GM18909 (cell line): ENCODE results near the gene MC5R.

Source experiments
- ATAC-seq: cut with Tn5 transposase; IDR thresholded peaks from one replicate; pipeline ENCODE4 v1.9.1; 2021; ENCODE audit warnings: mild to moderate bottlenecking; ENCODE audit not compliant: unreplicated experiment, poor library complexity

The MC5R gene

DNA sequence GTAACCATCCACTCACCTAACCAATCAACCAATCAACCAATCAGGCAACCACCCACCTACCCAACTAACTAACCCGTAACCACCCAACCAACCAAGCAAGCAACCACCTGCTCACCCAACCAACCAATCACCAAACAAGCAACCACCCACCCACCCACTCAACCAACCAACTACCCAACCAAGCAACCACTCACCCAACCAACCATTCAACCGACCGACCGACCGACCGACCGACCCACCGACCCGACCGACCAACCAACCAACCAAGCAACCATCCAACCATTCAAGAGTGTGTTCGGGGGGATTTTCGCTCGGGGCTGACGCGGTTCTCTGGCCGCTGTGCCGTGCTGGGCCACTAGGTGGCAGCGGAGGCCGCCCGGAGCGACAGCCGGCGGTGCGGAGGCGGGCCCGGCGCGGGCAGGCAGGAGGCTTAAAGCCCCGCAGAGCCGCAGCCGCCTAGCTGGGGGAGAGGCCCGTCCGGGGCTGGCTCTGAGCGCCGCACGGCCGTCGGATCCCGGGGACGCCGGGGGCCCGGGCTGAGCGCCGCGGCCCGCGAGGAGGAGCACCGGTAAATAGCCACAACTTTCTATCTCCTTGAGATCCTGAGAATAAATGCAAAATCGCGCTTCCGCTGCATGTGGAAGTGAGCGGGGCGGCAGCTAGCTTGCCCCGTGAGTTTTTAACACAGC, at the start of gene MC5R:
Gene MC5R, plus strand, starts transcription at position 443 of the 689 bp plus-strand sequence. CDS start 1,617 bp downstream, outside the sequence.
- ATAC-seq: peak; percentile 91

DNA sequence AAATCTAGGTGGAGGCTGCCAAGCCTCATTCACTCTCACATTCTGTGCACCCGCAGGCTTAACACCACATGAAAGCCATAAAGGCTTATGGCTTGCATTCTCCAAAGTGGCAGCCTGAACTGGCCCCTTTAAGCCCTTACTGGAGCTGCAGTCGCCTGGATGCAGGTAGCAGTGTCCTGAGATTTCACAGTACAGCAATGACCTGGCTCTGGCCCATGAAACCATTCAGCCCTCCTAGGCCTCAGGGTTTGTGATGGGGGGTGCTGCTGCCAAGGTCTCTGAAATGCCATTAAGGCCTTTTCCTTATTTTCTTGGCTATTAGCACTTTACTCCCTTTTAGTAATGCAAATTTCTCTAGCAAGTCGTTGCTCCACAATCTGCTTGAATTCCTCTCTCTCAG, 48.9 kb upstream of the MC5R start:
- ATAC-seq: no peak

DNA sequence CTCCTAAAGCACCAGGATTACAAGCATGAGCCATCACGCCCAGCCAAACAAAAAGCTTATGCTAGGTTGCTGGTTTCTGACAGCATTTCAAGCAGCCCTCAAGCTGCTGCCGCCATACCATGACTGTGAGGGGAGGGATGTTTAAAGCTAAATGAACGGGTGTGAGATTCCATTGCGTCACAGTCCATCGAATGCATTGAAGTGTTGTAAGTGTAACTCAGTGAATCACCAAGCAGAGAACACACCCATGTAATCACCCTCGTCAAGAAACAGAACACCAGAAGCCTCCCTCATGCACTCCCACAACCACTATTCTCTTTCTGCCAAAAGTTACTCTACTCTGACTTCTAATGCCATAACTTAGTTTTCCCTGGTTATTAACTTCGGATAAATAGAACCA, 32.8 kb upstream of the MC5R start:
- no peak for ATAC-seq

DNA sequence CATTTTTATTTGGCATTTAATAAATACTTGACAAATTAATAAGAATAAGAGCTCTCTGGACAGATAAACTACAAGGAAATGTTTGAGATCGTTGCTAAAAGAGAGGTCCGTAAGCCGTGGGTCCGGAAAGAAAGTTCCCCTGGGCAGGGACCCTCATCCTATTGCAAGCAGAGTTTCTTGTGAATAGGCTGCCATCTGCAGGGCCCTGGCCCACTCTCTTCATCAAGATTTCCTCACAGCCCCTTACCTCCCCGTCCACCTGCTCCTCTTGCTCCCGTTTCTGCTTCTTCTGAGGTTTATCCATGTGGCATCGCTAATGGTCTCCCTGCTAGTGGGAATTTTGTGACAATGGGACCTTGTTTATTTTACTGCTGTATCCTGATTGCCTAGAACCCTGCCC, 30.1 kb upstream of the MC5R start:
- ATAC-seq: no peak

DNA sequence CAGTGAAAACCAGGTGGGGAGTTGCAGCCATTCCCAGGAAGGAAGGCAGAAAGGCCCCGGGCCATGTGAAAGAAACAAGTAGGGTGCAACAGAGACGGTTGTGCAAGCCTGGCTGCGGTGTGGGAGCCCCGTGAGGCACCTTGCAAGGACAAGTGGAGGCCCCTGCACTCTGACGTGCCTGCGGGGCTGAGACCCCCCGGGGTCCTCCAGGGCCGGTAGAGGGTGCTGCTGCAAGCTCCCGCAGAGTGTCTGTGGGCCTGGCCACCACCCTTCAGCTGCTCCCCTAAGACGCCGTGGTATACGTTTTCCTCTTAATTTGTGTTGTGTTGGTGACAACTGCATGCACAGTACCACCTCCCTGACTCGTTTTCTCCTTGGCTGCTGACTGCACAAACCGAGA, 27.4 kb upstream of the MC5R start:
- no peak for ATAC-seq

DNA sequence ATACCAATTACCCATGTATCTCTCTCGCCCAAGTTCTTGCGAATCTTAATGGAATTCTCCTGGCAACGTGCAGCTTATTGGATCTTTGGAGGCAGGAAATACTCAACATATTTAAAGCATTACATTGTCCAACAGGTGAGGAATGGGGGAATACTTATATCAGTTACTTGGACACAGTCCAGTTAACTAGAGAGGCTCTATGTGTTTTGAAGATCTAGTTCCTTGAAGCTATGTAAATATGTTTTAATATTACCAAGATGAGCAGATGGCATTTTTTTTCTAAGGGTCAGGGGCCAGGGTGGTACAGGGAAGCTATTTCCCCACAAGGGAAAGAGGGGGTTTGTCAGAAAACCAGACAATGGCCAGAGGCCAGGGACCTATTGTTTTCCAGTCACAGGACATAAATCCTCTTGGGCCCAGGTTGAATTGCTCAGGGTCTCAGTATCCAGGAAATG, 26.8 kb upstream of the MC5R start:
- no peak for ATAC-seq

DNA sequence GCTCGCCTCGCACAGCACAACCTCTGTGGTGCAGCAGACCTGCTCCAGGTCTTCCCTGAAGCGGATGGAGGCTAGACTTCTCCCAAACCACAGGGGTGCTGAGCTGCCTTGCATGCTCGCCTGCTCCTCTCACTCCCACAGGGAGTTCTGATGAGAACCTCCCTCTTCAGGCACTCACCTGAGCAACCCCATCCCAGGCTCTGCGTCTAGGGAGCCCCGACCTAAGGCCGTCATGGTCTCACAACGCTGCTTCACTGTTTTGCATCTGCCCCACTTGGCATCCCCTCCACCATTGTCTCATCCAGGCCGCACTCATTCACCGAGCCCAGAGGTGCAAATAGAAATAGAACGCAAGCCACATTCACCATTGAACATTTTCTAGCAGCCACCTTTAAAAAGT, 24.6 kb upstream of the MC5R start:
- ATAC-seq: no peak

DNA sequence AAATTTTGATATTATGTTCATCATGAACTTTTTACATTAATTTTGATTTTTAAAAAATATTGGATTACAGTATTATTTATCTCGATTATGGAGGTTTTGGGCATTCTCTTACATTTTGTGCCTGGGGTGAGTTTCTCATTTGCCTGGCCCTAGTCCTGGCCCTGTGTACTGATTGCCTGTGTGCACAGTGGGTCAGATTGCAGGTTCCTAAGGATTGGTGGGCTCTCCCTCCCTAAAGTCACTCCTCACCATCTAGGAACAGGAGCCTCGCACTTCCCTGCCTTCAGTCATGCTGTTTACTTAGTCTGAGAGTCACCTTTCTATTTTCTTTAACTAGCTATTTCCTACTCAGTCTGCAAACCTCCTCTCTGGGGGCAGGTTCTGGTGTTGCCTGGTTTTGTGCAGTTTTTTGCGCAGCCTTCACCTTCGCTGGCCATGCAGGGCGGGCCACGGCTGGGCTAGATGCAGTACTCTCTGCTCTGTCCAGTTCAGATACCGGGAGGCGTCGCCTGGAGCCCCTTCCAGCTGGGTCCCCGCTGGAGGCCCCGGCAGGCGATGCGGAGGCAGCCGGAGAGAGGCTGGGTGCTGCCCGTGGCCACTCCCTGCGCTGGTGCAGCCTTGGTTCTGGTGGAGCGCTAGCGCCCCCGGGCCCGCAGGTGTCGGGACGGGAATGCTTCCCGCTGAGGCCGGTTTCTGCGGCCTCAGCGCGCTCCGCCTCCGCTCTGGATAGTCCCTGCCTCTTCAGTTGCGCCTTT, 23.3 kb upstream of the MC5R start:
- ATAC-seq: peak; percentile 72

DNA sequence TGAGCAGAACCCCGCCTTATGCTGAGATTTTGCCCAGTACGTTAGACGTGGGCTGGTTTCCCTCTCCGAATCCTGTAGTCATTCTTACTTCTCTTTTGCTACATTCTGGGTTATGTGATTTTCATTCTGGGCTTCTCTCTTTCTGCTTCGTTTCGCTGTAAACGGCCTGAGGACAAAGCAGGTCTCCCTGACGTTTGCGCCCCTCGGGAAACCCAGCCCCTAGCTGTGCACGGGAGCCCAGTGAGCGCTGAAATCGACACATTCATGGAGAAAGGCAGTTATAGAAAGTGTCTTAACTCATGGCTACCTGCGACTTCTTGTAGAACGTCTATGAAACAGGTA, 22.7 kb upstream of the MC5R start:
- ATAC-seq: no peak

DNA sequence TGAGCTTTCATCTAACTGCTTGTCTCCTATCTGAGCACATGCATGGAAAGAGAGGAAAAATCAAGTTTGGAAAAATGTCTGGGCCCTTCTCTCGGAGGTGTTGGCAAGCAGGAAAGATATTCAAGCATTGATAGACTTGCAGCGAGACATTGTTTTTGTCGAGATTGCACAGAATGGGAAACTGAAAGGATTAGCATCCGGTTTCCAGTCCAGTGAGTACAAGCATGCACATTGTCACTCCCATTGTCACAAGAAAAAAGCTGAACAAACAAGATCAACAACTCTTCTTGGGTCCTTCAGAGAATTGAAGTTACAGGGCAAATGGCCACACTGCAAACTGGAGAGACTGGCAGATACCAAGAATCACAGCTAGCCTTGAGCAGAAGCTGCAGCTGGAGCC, 19.6 kb upstream of the MC5R start:
- no peak for ATAC-seq

DNA sequence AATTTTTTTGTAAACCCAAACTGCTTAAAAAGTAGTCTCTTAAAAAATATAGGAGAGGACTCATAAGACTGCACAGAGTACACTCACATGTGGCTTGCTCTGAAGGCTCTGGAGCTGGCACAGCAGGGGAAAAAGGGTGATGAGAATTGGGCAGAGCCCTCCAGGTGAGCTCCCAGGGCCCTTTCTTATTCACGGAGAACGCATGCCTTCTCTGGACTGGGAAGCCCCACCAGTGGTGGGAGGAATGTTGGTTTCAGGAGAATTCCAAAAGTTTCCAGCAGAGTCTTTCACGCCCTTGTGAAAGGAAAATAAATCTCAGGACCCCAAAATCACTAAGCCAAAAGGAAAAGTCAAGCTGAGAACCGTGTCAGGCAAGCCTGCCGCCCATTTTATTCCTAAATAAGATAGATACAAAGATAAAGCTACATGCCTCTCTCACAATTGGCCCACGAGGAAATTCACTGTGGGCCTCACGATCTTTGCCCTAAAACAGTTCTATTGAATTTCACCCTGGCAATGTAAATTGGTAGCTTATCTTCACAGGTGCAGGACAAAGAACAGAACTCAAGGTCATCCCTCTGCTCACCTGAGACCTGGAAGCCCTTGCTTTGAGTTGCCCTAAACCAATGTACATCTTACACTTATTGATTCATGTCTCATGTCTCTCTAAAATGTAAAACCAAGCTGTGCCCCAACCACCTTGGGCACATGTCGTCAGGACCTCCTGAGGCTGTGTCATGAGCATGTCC, 15.5 kb upstream of the MC5R start:
- ATAC-seq: no peak

DNA sequence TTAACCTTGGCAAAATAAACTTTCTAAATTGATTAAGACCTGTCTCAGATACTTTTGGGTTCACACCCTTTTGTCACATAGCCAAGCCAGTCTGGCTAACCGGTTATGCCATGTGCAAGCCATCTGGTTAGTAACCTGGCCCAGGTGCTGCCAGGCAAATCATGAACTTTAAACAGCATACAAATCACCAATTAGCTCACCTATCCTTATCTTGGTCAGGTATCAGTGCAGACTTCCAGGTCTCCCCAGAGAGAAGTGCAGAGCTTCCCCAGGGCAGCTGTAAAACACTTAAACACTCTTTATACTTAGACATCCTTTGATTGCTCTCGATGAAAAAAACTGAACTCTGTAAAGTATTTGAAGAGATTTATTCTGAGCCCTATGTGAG, 14.9 kb upstream of the MC5R start:
- no peak for ATAC-seq

DNA sequence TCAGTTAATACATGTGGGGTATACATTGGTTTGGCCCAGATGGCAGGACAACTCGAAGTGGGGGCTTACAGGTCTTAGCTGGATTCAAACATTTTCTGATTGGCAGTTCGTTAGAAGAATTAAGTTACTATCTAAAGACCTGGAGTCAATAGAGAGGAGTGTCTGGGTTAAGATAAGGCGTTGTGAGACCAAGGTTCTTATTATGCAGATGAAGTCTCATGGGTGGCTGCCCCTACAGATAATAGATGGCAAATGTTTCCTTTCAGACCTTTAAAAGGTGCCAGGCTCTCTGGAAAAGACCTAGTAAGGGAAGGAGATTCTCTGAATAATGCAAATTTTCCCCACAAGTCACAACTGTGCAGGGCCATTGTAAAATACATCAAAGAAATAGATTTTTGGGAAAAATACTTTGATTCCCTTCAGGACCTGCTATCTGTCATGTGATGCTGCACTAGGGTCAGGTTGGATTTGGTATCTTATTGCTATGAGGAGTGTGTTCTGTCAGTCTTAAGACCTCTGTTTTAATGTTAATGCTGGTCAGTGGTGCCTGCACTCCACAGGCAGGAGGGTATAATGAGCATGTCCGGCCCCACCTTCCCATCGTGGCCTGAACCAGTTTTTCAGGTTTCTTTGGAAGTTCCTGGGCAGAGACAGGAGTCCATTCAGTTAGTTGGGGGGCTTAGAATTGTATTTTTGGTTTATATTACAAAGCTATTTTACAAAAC, 14.3 kb upstream of the MC5R start:
- ATAC-seq: no peak

DNA sequence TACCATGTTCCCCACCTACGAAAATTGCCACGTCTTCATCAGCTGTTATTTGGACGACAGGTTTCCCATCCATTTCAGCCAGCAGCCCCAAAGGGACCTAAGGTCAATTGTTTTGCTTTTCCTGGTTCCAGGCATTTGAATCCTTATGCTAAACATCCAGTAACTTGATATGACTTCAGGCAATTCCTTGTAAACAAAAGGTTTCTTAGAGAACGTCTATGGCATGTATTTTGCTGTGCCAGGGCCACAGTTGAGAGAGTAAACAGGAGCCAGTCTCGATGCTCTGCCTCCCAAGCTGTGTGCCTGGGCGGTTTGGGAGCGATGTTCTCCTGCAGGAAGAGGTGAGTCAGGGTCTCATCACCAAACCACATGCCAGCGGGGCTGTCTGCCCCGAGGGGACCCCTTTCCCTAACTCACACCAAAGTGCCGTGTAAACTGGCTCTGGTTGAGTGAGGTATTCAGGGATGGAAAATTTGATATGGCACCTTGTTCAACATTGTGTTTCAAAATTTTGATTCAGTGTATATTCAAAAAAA, 12.9 kb upstream of the MC5R start:
- ATAC-seq: no peak

DNA sequence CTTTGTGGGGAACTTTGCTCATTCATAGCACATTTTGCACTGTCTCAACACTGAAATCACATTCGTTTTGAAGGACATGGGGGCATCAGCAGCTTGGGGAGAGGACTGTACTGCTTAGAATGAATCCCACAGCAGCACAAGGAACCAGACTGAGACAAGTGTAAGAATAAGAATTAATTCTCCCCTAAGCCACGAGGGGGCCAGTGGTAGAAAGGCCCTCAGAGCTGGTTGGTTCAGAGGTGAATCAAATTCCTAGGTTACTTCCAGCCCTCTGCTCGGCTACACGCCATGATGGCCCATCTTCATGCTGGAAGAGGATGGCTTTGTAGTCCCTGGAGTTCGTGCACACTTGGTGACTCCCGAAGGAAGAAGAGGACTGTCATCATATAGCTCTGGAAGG, 12.0 kb upstream of the MC5R start:
- ATAC-seq: no peak

DNA sequence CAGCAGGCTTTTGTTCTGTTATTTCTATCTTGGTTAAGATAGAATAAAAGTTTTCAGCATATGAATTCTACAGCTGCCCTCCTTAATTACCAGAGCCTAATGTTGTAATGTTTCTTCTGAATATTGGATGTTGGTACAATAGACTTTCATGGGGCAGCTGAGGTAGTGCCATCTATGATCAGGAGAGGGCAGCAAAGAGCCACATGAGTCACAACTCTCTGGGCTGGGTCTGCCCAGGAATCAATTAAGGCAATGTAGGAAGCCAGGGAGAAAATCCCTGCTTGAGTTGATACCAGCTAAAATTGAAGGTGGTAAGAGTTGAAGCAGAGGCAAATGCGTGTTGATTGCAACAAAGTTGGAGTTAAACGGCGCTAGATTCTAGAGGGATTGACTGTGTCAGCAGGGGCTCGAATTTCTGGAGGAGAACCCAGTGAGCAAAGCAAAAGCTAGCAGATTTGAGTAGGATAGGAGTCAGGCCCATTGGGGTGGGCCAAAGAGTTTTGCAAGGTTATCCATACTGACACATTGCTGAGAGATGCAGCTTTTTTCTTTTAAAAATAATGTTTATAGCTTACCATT, 10.6 kb upstream of the MC5R start:
- peak; percentile 82 for ATAC-seq

DNA sequence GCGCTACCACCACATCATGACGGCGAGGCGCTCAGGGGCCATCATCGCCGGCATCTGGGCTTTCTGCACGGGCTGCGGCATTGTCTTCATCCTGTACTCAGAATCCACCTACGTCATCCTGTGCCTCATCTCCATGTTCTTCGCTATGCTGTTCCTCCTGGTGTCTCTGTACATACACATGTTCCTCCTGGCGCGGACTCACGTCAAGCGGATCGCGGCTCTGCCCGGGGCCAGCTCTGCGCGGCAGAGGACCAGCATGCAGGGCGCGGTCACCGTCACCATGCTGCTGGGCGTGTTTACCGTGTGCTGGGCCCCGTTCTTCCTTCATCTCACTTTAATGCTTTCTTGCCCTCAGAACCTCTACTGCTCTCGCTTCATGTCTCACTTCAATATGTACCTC, 2.3 kb downstream of the MC5R start:
- ATAC-seq: no peak

DNA sequence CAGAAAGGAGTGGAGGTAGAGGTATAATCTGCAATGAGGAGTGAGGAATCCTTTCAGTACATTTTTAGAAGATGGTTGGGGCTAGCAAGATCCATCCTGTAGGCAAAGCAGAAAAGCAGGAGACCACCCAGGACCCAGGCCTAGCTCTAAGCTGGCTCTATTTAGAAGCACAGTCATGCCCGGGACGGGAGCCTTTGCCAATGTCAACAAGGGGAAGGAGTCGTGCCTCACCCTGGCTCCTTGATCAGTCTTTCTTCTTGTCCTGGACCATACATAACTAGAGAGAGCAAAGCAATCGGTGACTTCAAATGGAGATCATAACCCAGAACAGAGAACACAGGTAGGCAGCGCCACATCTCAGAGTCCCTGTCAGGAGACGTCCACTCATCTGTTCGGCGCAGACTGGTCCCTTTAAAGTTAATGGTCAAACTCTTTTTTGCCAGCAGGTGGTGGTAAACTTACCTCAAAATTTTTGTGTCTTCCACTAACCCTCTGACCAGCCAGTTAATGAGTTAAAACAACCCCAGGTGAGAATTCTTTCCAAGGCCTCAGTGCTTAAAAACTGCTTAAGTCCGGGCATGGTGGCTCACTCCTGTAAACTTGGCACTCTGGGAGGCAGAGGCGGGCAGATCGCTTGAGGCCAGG, 8.0 kb downstream of the MC5R start:
- ATAC-seq: no peak

DNA sequence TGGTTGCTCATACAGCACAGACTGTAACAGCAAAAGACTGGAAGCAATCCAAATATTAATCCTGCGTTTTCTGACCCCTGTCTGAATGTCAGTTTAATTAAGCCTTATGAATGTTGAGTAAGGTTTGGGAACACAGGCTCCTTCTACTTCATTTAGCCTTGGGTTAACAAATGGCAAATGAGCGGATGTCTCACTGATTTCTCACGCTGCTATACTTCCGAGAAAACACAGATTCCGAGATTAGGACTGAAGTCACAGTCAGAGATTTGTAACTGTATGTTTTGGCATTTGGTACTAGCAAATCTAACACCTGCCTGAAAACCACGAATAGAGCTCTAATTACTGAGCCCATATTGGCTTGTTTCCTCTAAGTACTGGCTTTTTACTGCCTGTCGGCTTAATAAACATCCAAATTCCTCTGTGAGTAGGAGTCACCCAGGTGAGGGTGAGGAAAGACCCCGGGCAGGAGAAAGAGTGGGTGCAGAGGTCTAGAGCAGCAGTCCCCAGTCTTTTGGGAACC, 10.6 kb downstream of the MC5R start:
- no peak for ATAC-seq
